GM21737 (cell line): ENCODE results near the gene SLC43A2.
"Not testable (repeated sequence)": the region's sequence is repeated elsewhere in the genome, so short reads cannot be mapped to it uniquely, and the experiment has no call there.

Experiments
- ATAC-seq: cut with Tn5 transposase; IDR thresholded peaks from one replicate; pipeline ENCODE4 v1.9.1; 2021; ENCODE audit warnings: mild to moderate bottlenecking, moderate library complexity; ENCODE audit not compliant: unreplicated experiment

The SLC43A2 gene

GRCh38 chr17:1563786-1564613, 64.6 kb downstream of the SLC43A2 start:
- ATAC-seq = no peak

DNA sequence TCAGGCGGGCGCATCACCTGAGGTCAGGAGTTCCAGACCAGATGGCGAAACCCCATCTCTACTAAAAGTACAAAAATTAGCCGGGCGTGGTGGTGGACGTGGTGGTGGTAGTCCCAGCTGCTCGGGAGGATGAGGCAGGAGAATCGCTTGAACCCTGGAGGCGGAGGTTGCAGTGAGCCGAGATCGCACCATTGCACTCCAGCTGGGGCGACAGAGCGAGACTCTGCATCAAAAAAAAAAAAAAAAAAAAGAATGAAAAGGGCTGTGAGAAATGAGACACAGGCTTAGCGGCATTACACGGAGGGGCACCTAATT, 65.2 kb downstream of the SLC43A2 start:
- ATAC-seq = not testable (repeated sequence)

- ATAC-seq = peak; percentile 30
Measured at GRCh38 chr17:1562176-1562643, 66.4 kb downstream of the SLC43A2 start.

GRCh38 chr17:1561420-1562175, 67.0 kb downstream of the SLC43A2 start:
- peak; percentile 24 for ATAC-seq

DNA sequence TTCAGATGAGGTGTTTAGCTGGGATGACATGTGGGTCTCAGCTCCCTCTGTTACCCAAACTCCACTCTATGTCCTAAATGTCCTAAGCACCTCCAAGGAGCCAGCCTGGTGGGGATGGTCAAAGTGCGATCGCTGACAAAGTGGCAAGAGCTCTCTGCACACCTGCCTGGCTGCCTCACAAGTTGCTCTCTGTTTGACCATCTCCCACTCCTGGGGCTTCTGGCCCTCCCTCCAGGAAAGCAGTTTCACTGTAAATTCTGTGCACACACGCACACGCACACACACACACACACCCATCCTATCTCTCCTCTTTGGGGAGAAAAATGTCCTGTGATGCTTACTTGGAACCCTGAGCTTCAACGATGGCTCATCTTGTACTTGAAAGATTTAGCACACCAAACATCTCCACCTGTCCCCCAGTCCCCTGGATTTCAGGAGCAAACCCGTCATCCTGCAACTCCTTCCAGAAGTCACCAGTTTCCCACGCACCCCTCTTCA, 67.7 kb downstream of the SLC43A2 start:
- ATAC-seq = no peak

- ATAC-seq = no peak
Measured at GRCh38 chr17:1560101-1560857, 68.4 kb downstream of the SLC43A2 start.

- ATAC-seq = no peak
Measured at GRCh38 chr17:1559047-1560043, 69.3 kb downstream of the SLC43A2 start.

- no peak for ATAC-seq
Measured at GRCh38 chr17:1558401-1558800, 70.2 kb downstream of the SLC43A2 start.

DNA sequence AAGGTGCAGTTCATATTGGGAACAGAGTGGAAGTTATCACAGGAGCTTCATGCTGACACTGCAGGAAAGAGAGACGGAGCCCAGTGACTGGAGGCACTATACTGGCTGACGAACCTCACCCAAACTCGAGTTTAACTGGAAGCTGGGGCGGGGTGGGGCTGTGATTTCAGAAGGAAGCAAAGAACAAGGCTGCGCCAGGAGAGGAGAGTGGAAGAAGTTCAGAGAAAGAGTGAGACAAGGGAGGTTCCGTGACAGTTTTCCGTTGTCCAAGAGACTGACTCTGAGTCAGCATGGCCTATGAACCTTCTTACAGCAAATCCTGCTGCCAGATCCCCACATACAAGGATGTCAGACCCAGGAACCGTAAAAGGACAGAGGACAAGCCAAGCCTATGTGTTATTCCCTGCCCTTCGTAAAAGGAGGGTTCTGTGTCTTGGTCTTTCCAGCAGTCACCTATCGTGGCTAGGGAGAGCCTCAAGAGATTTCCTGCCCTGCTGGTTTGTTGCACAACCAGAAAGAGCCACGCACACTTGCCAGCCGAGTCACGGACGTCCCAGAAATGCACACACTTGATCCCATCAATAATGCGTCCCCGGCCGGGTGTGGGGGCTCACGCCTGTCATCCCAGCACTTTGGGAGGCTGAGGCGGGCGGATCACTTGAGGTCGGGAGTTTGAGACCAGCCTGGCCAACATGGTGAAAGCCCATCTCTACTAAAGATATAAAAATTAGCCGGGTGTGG, 71.1 kb downstream of the SLC43A2 start:
- no peak for ATAC-seq

GRCh38 chr17:1555651-1556471, 72.8 kb downstream of the SLC43A2 start:
- no peak for ATAC-seq

- no peak for ATAC-seq
Measured at GRCh38 chr17:1554751-1555540, 73.7 kb downstream of the SLC43A2 start.

- ATAC-seq = no peak
Measured at GRCh38 chr17:1553354-1554266, 75.0 kb downstream of the SLC43A2 start.

GRCh38 chr17:1552932-1553331, 75.7 kb downstream of the SLC43A2 start:
- no peak for ATAC-seq

DNA sequence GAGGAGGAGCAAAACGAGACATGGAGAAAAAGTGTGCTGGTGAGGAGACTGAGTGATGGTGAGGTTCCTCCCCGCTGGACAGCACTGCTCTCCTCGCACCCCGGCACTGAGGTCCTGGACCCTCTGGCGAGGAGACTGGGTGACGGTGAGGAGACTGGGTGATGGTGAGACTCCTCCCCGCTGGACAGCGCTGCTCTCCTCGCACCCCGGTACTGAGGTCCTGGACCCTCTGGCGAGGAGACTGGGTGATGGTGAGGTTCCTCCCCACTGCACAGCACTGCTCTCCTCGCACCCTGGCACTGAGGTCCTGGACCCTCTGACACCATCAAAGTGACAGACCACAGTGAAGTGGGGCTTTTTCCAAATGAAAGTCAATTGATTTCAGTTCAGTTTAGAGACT, 76.9 kb downstream of the SLC43A2 start:
- ATAC-seq = no peak

DNA sequence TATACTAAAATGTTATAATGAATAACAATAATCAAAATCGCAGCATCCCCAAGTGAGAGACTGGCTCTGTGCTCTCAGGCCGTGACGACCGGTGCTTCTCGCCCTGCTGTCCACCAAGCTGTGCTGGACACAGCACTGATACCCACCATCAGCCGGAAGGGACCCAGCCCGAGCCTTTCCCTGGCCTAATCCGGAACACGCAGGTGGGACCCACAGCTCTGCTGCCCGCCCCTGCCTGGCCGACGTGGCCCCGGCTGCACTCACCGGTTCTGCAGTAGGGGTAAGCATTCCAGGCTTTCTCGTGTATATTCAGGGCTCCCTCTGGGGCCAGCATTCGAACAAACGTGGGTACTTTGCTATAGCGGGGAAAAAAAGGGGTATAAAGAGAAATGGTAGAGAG, 80.6 kb downstream of the SLC43A2 start:
- ATAC-seq = no peak

GRCh38 chr17:1546292-1546922, 82.2 kb downstream of the SLC43A2 start:
- ATAC-seq = no peak
